H1 (cell line): ENCODE results near the gene OPN5.

ENCODE experiments used
- CTCF ChIP-seq, 3 experiments: IDR thresholded peaks; 1 replicate in 2 of 3; 2 replicates in 1 of 3; pipeline versions ENCODE4 v1.5.1 to v1.6.1; 2011; ENCODE audit warnings: low read length in 3 of 3, mild to moderate bottlenecking in 3 of 3, inconsistent platforms in 2 of 3, low read depth in 1 of 3, moderate library complexity in 1 of 3; ENCODE audit not compliant: insufficient read depth in 1 of 3; ENCODE audit errors: control extremely low read depth in 1 of 3
- MAX ChIP-seq: IDR thresholded peaks from 2 replicates; pipeline ENCODE4 v1.6.1; 2012; ENCODE audit warnings: inconsistent platforms
- SIN3A ChIP-seq, 2 experiments: IDR thresholded peaks in 1 of 2; conservative IDR thresholded peaks in 1 of 2; 2 replicates each; pipeline ENCODE4 v1.6.1; 2011 to 2012; ENCODE audit warnings: low read length in 2 of 2, improper control_type of control experiment in 1 of 2, low read depth in 1 of 2, mild to moderate bottlenecking in 1 of 2
- SP2 ChIP-seq: IDR thresholded peaks from 2 replicates; pipeline ENCODE4 v1.6.1; 2012; ENCODE audit warnings: mild to moderate bottlenecking, low read length, inconsistent platforms
- TCF12 ChIP-seq: IDR thresholded peaks from 2 replicates; pipeline ENCODE4 v1.6.1; 2011; ENCODE audit warnings: low read depth, mild to moderate bottlenecking, low read length

GRCh38 chr6:47836639-47837038 lies 54.8 kb downstream of the OPN5 start:
- TF ChIP-seq CTCF (IDR thresholded peaks at IDR 0.05; ENCODE audit: control extremely low read depth in 1 of 3, insufficient read depth in 1 of 3, low read depth in 1 of 3, low read length in 3 of 3) (no peak), TCF12 (no peak), MAX (no peak), SP2 (no peak), SIN3A (conservative IDR thresholded peaks at IDR 0.05 in 1 of 2, IDR thresholded peaks at IDR 0.05 in 1 of 2; ENCODE audit: low read depth in 1 of 2, low read length in 2 of 2) (no peak)
